Keratinocyte (primary cell): Measurements from ENCODE around the gene ASTL. TPM values are rescaled to one million over a fixed set of nuclear protein-coding genes. Genes with fewer than 3 reads are reported as not detected.

Experiments
- DNase-seq: peaks from one replicate; pipeline ENCODE4 v3.0.0-alpha.2; 2011; ENCODE audit warnings: low read depth, missing footprints, low spot score
- FAIRE-seq: peaks from 2 replicates; lab custom pipeline; 2011; peaks lifted over from hg19 to GRCh38; lab: Jason Lieb, UNC
- H2AFZ ChIP-seq: 2 replicates; pipeline ENCODE4 v1.6.0; 2012; ENCODE audit warnings: low read length, control low read depth, inconsistent platforms; ENCODE audit not compliant: control insufficient read depth
- H3K27ac ChIP-seq: 2 replicates; pipeline ENCODE4 v1.5.1; 2011; ENCODE audit warnings: low read length; ENCODE audit not compliant: control insufficient read depth, insufficient read depth
- H3K27me3 ChIP-seq: 3 replicates; pipeline ENCODE4 v1.6.0; 2011; ENCODE audit warnings: low read length; ENCODE audit not compliant: control insufficient read depth, insufficient read depth; ENCODE audit errors: extremely low read depth
- H3K36me3 ChIP-seq, 2 experiments: 2 replicates in 1 of 2; 3 replicates in 1 of 2; pipeline ENCODE4 v1.5.1; 2011; ENCODE audit warnings: low read length in 2 of 2, mild to moderate bottlenecking in 1 of 2; ENCODE audit not compliant: control insufficient read depth in 2 of 2, insufficient read depth in 2 of 2; ENCODE audit errors: extremely low read depth in 1 of 2
- H3K4me1 ChIP-seq: 3 replicates; pipeline ENCODE4 v1.5.1; 2011; ENCODE audit warnings: low read length; ENCODE audit not compliant: control insufficient read depth, insufficient read depth; ENCODE audit errors: extremely low read depth
- H3K4me2 ChIP-seq: 3 replicates; pipeline ENCODE4 v1.6.0; 2011; ENCODE audit warnings: low read depth, low read length; ENCODE audit not compliant: control insufficient read depth, insufficient read depth; ENCODE audit errors: extremely low read depth
- H3K4me3 ChIP-seq, 3 experiments: fragments of 200-600 bp in 1 of 3; sonication (generic) in 1 of 3; 2 replicates in 2 of 3; 3 replicates in 1 of 3; pipeline ENCODE4 v1.5.1; 2011 to 2016; ENCODE audit warnings: low read length in 3 of 3, mild to moderate bottlenecking in 3 of 3, control low read depth in 2 of 3, inconsistent platforms in 1 of 3, low read depth in 1 of 3, mixed read lengths in 1 of 3, mixed run types in 1 of 3, moderate library complexity in 1 of 3; ENCODE audit not compliant: control insufficient read depth in 2 of 3, insufficient read depth in 2 of 3; ENCODE audit errors: extremely low read depth in 1 of 3
- H3K79me2 ChIP-seq: 2 replicates; pipeline ENCODE4 v1.6.0; 2012; ENCODE audit warnings: low read length; ENCODE audit not compliant: control insufficient read depth, insufficient read depth
- H3K9ac ChIP-seq: 3 replicates; pipeline ENCODE4 v1.6.0; 2011; ENCODE audit warnings: low read length; ENCODE audit not compliant: control insufficient read depth, insufficient read depth; ENCODE audit errors: extremely low read depth
- H3K9me1 ChIP-seq: 3 replicates; pipeline ENCODE4 v1.6.0; 2011; ENCODE audit warnings: low read length; ENCODE audit not compliant: control insufficient read depth, insufficient read depth; ENCODE audit errors: extremely low read depth
- H3K9me3 ChIP-seq: 2 replicates; pipeline ENCODE4 v1.5.1; 2012; ENCODE audit warnings: low read depth, low read length; ENCODE audit not compliant: control insufficient read depth
- H4K20me1 ChIP-seq: 3 replicates; pipeline ENCODE4 v1.6.0; 2011; ENCODE audit warnings: low read length; ENCODE audit not compliant: control insufficient read depth, insufficient read depth; ENCODE audit errors: extremely low read depth
- EZH2 ChIP-seq: IDR thresholded peaks from one replicate; pipeline ENCODE4 v1.6.1; 2012; ENCODE audit warnings: inconsistent platforms, mild to moderate bottlenecking, low read length, moderate library complexity
- dilution Hi-C: fragments of 300-500 bp; cut with MboI; formaldehyde crosslinking; loops from one replicate; pipeline ENCODE4 v1.7.0; 2020; ENCODE audit warnings: low sequenced_read_pairs; ENCODE audit not compliant: extremely low pct_ligation_motif_present
- polyA plus RNA-seq, 5 experiments: library from polyadenylated mRNA; depleted of rRNA in 3 of 5; stranded (reverse) in 3 of 5; stranded (forward) in 1 of 5; unstranded in 1 of 5; fragments of >200 nt; gene quantifications; 1 replicate in 1 of 5; 2 replicates in 3 of 5; 3 replicates in 1 of 5; pipeline versions ENCODE4 v1.2.1 to v1.2.3, GENCODE V29; 2011 to 2012; ENCODE audit warnings: missing spikeins in 2 of 5, low read depth in 1 of 5, low replicate concordance in 1 of 5
- TF ChIP-seq, protein P1 (sequence below), 3 experiments: IDR thresholded peaks in 1 of 3; conservative IDR thresholded peaks in 1 of 3; optimal IDR thresholded peaks in 1 of 3; 2 replicates in 2 of 3; 3 replicates in 1 of 3; pipeline versions ENCODE3 to v1.5.1; 2011; ENCODE audit warnings: low read length in 3 of 3, mild to moderate bottlenecking in 3 of 3, moderate library complexity in 2 of 3, control low read depth in 1 of 3, inconsistent platforms in 1 of 3; ENCODE audit not compliant: insufficient read depth in 2 of 3; ENCODE audit errors: extremely low read depth in 1 of 3

Gene ASTL
- polyA plus RNA-seq, 1 donor (not counting 4 experiments of a cell fraction or from before 2014, with no cell fraction given), result not detected

- H3K79me2 ChIP-seq, result no peaks in the 10 kb centered on the region
- dilution Hi-C loops, result no loop called here
- no peak overlapping the region for H3K4me2 ChIP-seq
- H3K27me3 ChIP-seq, result peaks cover 31% of the 10 kb centered on the region
- no peaks in the 10 kb centered on the region for H3K9me1 ChIP-seq
- H3K4me3 ChIP-seq, result no peak overlapping the region
- H3K9me3 ChIP-seq, result no peaks in the 10 kb centered on the region
- TF ChIP-seq EZH2, result no peak
- TF ChIP-seq, protein P1, sequence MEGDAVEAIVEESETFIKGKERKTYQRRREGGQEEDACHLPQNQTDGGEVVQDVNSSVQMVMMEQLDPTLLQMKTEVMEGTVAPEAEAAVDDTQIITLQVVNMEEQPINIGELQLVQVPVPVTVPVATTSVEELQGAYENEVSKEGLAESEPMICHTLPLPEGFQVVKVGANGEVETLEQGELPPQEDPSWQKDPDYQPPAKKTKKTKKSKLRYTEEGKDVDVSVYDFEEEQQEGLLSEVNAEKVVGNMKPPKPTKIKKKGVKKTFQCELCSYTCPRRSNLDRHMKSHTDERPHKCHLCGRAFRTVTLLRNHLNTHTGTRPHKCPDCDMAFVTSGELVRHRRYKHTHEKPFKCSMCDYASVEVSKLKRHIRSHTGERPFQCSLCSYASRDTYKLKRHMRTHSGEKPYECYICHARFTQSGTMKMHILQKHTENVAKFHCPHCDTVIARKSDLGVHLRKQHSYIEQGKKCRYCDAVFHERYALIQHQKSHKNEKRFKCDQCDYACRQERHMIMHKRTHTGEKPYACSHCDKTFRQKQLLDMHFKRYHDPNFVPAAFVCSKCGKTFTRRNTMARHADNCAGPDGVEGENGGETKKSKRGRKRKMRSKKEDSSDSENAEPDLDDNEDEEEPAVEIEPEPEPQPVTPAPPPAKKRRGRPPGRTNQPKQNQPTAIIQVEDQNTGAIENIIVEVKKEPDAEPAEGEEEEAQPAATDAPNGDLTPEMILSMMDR (optimal IDR thresholded peaks at IDR 0.05 in 1 of 3, IDR thresholded peaks at IDR 0.05 in 1 of 3, conservative IDR thresholded peaks at IDR 0.05 in 1 of 3; ENCODE audit: extremely low read depth in 1 of 3, insufficient read depth in 2 of 3, low read length in 3 of 3), result no peak
- H3K4me1 ChIP-seq, result peaks cover 5% of the 10 kb centered on the region
- no peak overlapping the region for H3K27ac ChIP-seq
- no peak for FAIRE-seq
- DNase-seq, result no peak
- no peak overlapping the region for H2AFZ ChIP-seq
- H4K20me1 ChIP-seq, result no peaks in the 10 kb centered on the region
- H3K9ac ChIP-seq, result no peak overlapping the region
- no peaks in the 10 kb centered on the region for H3K36me3 ChIP-seq
These were observed 25.0 kb downstream of the ASTL start for GRCh38 chr2:96113367-96113677.

- no peak overlapping the region for H3K9ac ChIP-seq
- no peaks in the 10 kb centered on the region for H3K9me3 ChIP-seq
- TF ChIP-seq, protein P1 (optimal IDR thresholded peaks at IDR 0.05 in 1 of 3, IDR thresholded peaks at IDR 0.05 in 1 of 3, conservative IDR thresholded peaks at IDR 0.05 in 1 of 3; ENCODE audit: extremely low read depth in 1 of 3, insufficient read depth in 2 of 3, low read length in 3 of 3), result no peak
- TF ChIP-seq EZH2, result no peak
- H4K20me1 ChIP-seq, result no peaks in the 10 kb centered on the region
- H3K9me1 ChIP-seq, result no peaks in the 10 kb centered on the region
- H3K4me3 ChIP-seq, result no peak overlapping the region
- peaks cover 28% of the 10 kb centered on the region for H3K27me3 ChIP-seq
- dilution Hi-C loops, result no loop called here
- H3K27ac ChIP-seq, result no peak overlapping the region
- FAIRE-seq, result no peak
- peaks cover 5% of the 10 kb centered on the region for H3K4me1 ChIP-seq
- H3K4me2 ChIP-seq, result no peak overlapping the region
- H3K79me2 ChIP-seq, result no peaks in the 10 kb centered on the region
- no peaks in the 10 kb centered on the region for H3K36me3 ChIP-seq
- H2AFZ ChIP-seq, result no peak overlapping the region
- no peak for DNase-seq
These were observed 25.6 kb downstream of the ASTL start for GRCh38 chr2:96112501-96113366.
